Activated B cell treated with CpG ODN at 0.5 μM for 24 hours (primary cell): ENCODE data around the gene SH3D21. TPM values are rescaled to one million over a fixed set of nuclear protein-coding genes. Genes with fewer than 3 reads are reported as not detected.

Experiments
- ATAC-seq: fragments of 200-7000 bp; cut with Tn5 transposase; one replicate; pipeline ENCODE4 v1.10.0; 2021; ENCODE audit warnings: low read depth, mild to moderate bottlenecking, moderate library complexity
- CTCF ChIA-PET: fragments of 350-600 bp; sonication (Branson Sonifier 250); formaldehyde crosslinking; loops from one replicate; lab custom pipeline; 2021; ENCODE audit warnings: antibody characterized with exemption; lab: Charles Lee
- POLR2A ChIA-PET: fragments of 350-600 bp; sonication (Branson Sonifier 250); formaldehyde crosslinking; loops from one replicate; lab custom pipeline; 2021; ENCODE audit warnings: antibody characterized with exemption; lab: Charles Lee
- DNase-seq: peaks from one replicate; pipeline ENCODE4 v3.0.0; 2022
- H3K27ac Mint-ChIP-seq: one replicate; pipeline ENCODE4 v1.8.0; 2020; ENCODE audit warnings: mixed read lengths
- H3K27me3 Mint-ChIP-seq: one replicate; pipeline ENCODE4 v1.8.0; 2021; ENCODE audit warnings: mixed read lengths
- H3K36me3 Mint-ChIP-seq: one replicate; pipeline ENCODE4 v1.8.0; 2021; ENCODE audit warnings: low read depth, mixed read lengths
- H3K4me1 Mint-ChIP-seq: one replicate; pipeline ENCODE4 v1.8.0; 2021; ENCODE audit warnings: mixed read lengths
- H3K4me3 Mint-ChIP-seq: one replicate; pipeline ENCODE4 v1.8.0; 2020; ENCODE audit warnings: mild to moderate bottlenecking, mixed read lengths
- H3K9me3 Mint-ChIP-seq: one replicate; pipeline ENCODE4 v1.8.0; 2020; ENCODE audit warnings: mixed read lengths
- CTCF ChIP-seq: fragments of 200-600 bp; IDR thresholded peaks from one replicate; pipeline ENCODE4 v1.8.0; 2022; ENCODE audit warnings: antibody characterized with exemption, mild to moderate bottlenecking
- intact Hi-C: fragments of 100-400 bp; cut with micrococcal nuclease; formaldehyde crosslinking; loops from one replicate; pipeline ENCODE4 v1.15.1; 2024
- total RNA-seq: library from RNA; stranded (reverse); gene quantifications from 2 replicates; pipeline ENCODE4 v1.2.3, GENCODE V29; 2022

The SH3D21 gene
- total RNA-seq, 1 donor from 2014 or later = 11.5 TPM

DNA sequence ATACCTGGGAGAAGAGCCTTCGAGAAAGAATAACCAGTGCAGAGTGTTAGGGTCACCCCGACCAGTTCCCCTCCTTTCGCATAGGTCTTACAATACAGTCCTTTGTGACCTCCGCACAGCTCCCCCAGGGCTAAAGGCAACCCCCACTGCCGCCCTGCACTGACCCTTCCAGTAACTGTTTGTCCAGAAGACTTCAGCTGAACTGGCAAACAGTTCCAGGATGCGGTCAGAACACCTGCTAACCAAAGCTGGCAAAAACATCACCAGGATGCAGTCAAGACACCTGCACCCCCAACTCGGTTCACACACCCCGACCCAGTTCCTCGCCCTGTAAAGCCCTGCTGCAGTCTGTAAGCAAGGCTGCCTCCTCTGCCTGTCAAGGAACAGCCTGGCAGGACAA, 23.6 kb downstream of the SH3D21 start:
- no peaks in the 10 kb centered on the region for H3K36me3 Mint-ChIP-seq
- ATAC-seq (no peak), DNase-seq (no peak)
- ChIA-PET POLR2A (no interaction called here), CTCF (no interaction called here)
- no peak for TF ChIP-seq CTCF
- no peaks in the 10 kb centered on the region for H3K4me1 Mint-ChIP-seq
- H3K27ac Mint-ChIP-seq = no peak overlapping the region
- intact Hi-C loops = no loop called here
- H3K4me3 Mint-ChIP-seq = no peak overlapping the region
- peaks cover 26% of the 10 kb centered on the region for H3K27me3 Mint-ChIP-seq
- no peaks in the 10 kb centered on the region for H3K9me3 Mint-ChIP-seq

- no peak for DNase-seq
- ATAC-seq = no peak
- Mint-ChIP-seq H3K27me3 (peaks cover 26% of the 10 kb centered on the region), H3K36me3 (no peaks in the 10 kb centered on the region), H3K27ac (no peak overlapping the region), H3K4me1 (no peaks in the 10 kb centered on the region), H3K4me3 (no peak overlapping the region), H3K9me3 (no peaks in the 10 kb centered on the region)
- ChIA-PET POLR2A (no interaction called here), CTCF (interaction anchor here (1.6 kb wide), 1 partner anchor 12 kb away, joined by 4 read pairs; no protein-coding TSS in a partner anchor)
- TF ChIP-seq CTCF = no peak
- intact Hi-C loops = no loop called here
These were observed 24.8 kb downstream of the SH3D21 start for GRCh38 chr1:36330940-36331339.

DNA sequence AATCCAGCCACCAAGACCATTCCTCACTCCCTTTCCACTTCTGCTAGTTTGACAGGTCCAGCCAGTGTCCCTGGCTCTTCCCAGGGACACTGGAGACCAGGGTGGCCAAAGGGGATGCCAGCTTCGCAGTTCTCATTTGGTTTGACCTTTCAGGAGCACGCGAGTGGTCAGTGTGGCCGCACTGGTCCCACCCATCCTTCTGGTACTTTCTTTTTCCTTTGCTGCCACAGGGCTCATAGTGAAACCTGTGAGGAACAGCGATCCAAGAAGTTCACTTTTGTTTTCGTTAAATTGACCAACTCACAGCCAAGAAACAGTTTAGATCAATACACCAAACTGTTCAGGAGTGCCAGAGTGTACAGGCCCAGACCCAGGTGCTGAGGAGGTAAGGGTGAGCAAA, 31.7 kb downstream of the SH3D21 start:
- CTCF ChIA-PET = no interaction called here
- H3K27me3 Mint-ChIP-seq = no peaks in the 10 kb centered on the region
- no peak overlapping the region for H3K4me3 Mint-ChIP-seq
- no peak overlapping the region for H3K27ac Mint-ChIP-seq
- DNase-seq = no peak
- intact Hi-C loops = no loop called here
- no peak for TF ChIP-seq CTCF
- peaks cover 32% of the 10 kb centered on the region for H3K36me3 Mint-ChIP-seq
- POLR2A ChIA-PET = no interaction called here
- no peaks in the 10 kb centered on the region for H3K9me3 Mint-ChIP-seq
- H3K4me1 Mint-ChIP-seq = peaks cover 5% of the 10 kb centered on the region
- no peak for ATAC-seq

- ATAC-seq = no peak
- Mint-ChIP-seq H3K4me1 (peaks cover 5% of the 10 kb centered on the region), H3K27ac (no peak overlapping the region), H3K9me3 (no peaks in the 10 kb centered on the region), H3K36me3 (peaks cover 42% of the 10 kb centered on the region), H3K27me3 (no peaks in the 10 kb centered on the region), H3K4me3 (no peak overlapping the region)
- ChIA-PET CTCF (no interaction called here), POLR2A (interaction anchor here (0.6 kb wide), 1 partner anchor 101 kb away, joined by 4 read pairs; no protein-coding TSS in a partner anchor)
- TF ChIP-seq CTCF = no peak
- no peak for DNase-seq
- intact Hi-C loops = no loop called here
These were observed 33.0 kb downstream of the SH3D21 start for GRCh38 chr1:36339215-36339614.

DNA sequence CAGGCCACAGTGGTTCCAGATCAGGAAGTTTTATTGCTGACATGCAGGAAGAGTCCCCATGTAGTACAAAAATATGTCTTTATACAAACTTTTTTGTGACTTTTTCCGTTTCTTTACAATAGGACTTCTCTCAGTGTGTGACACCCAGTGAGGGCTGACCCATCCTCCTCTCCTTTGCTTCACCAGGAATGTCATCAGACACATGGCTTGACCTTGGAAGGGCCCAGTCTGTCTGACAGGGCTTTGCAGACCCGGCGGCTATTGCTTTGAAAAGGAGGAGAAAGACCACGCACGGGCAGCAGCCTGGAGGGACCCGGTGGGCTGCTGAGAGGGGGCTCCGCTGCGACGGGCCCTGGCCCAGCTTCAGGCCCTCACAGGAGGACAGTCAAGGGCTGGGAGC, 33.4 kb downstream of the SH3D21 start:
- H3K27ac Mint-ChIP-seq = no peak overlapping the region
- no peak for ATAC-seq
- intact Hi-C loops = loop anchor here (5.0 kb wide), 1 partner anchor 32 kb away; the partner anchor contains the start of gene SH3D21
- H3K4me3 Mint-ChIP-seq = no peak overlapping the region
- ChIA-PET POLR2A (interaction anchor here (0.6 kb wide), 1 partner anchor 102 kb away, joined by 4 read pairs; no protein-coding TSS in a partner anchor), CTCF (no interaction called here)
- no peak for DNase-seq
- no peaks in the 10 kb centered on the region for H3K9me3 Mint-ChIP-seq
- peaks cover 5% of the 10 kb centered on the region for H3K4me1 Mint-ChIP-seq
- no peaks in the 10 kb centered on the region for H3K27me3 Mint-ChIP-seq
- no peak for TF ChIP-seq CTCF
- peaks cover 46% of the 10 kb centered on the region for H3K36me3 Mint-ChIP-seq
